A549 (cell line): ENCODE results near the gene LIN7A.

Experiments
- BCL3 ChIP-seq: fragments of >200 bp; sonication (Bioruptor Twin); formaldehyde crosslinking; IDR thresholded peaks from 3 replicates; pipeline ENCODE4 v1.6.1; 2016
- CBX8 ChIP-seq: fragments of 200-600 bp; sonication (generic); IDR thresholded peaks from 2 replicates; pipeline ENCODE4 v1.6.1; 2016
- CEBPB ChIP-seq, 2 experiments: fragments of >200 bp in 1 of 2; sonication (Bioruptor Twin) in 1 of 2; formaldehyde crosslinking in 1 of 2; IDR thresholded peaks; 2 replicates each; pipeline ENCODE4 v1.6.1; 2012 to 2016
- CTCF ChIP-seq: fragments of >200 bp; sonication (Bioruptor Twin); formaldehyde crosslinking; IDR thresholded peaks from 3 replicates; pipeline ENCODE4 v1.5.1; 2016
- EHMT2 ChIP-seq: fragments of 200-600 bp; sonication (generic); IDR thresholded peaks from 2 replicates; pipeline ENCODE4 v1.6.1; 2016; ENCODE audit warnings: antibody characterized with exemption, low read depth, mild to moderate bottlenecking, moderate library complexity
- JUNB ChIP-seq: fragments of >200 bp; sonication (Bioruptor Twin); formaldehyde crosslinking; IDR thresholded peaks from 2 replicates; pipeline ENCODE4 v1.6.1; 2016
- MAX ChIP-seq: IDR thresholded peaks from 2 replicates; pipeline ENCODE4 v1.6.1; 2012
- MAZ ChIP-seq: fragments of 150-350 bp; IDR thresholded peaks from 2 replicates; pipeline ENCODE4 v1.6.1; 2014; ENCODE audit warnings: antibody characterized with exemption, low read depth, low read length, borderline replicate concordance
- POLR2A ChIP-seq: IDR thresholded peaks from 2 replicates; pipeline ENCODE4 v1.6.1; 2012; ENCODE audit warnings: mild to moderate bottlenecking, low read length
- RAD21 ChIP-seq, 2 experiments: fragments of >200 bp in 1 of 2; sonication (Bioruptor Twin) in 1 of 2; formaldehyde crosslinking in 1 of 2; IDR thresholded peaks in 1 of 2; conservative IDR thresholded peaks in 1 of 2; 2 replicates in 1 of 2; 3 replicates in 1 of 2; pipeline ENCODE4 v1.6.1; 2012 to 2018; ENCODE audit warnings: inconsistent platforms in 1 of 2
- RCOR1 ChIP-seq: fragments of 150-350 bp; IDR thresholded peaks from 2 replicates; pipeline ENCODE4 v1.6.1; 2014; ENCODE audit warnings: antibody characterized with exemption, low read length, low read depth
- REST ChIP-seq: fragments of 200-600 bp; sonication (generic); IDR thresholded peaks from 2 replicates; pipeline ENCODE4 v1.6.1; 2016; ENCODE audit warnings: antibody characterized with exemption, mild to moderate bottlenecking, moderate library complexity
- RFX5 ChIP-seq: fragments of 450-650 bp; IDR thresholded peaks from 2 replicates; pipeline ENCODE4 v1.7.1; 2014; ENCODE audit warnings: antibody characterized with exemption, mild to moderate bottlenecking, moderate library complexity
- SMC3 ChIP-seq: fragments of >200 bp; sonication (Bioruptor Twin); formaldehyde crosslinking; IDR thresholded peaks from 3 replicates; pipeline ENCODE4 v1.6.1; 2018; ENCODE audit warnings: inconsistent platforms

GRCh38 chr12:80825506-80825905 is 112.2 kb downstream of the LIN7A start:
- no peak for TF ChIP-seq REST
- no peak for TF ChIP-seq CTCF
- TF ChIP-seq RAD21 (conservative IDR thresholded peaks at IDR 0.05 in 1 of 2, IDR thresholded peaks at IDR 0.05 in 1 of 2): no peak
- no peak for TF ChIP-seq MAX
- TF ChIP-seq MAZ: no peak
- no peak for TF ChIP-seq RCOR1
- no peak for TF ChIP-seq CEBPB (IDR thresholded peaks at IDR 0.05)
- TF ChIP-seq POLR2A: no peak
- TF ChIP-seq SMC3: no peak
- no peak for TF ChIP-seq CBX8
- no peak for TF ChIP-seq EHMT2
- TF ChIP-seq BCL3: no peak
- no peak for TF ChIP-seq JUNB
- no peak for TF ChIP-seq RFX5
